ENCODE measurements around the gene PICK1. TPM values are rescaled to one million over a fixed set of nuclear protein-coding genes. Genes with fewer than 3 reads are reported as not detected.

Gene PICK1
- total and polyA plus RNA-seq, 2 of the 13 experiments (the other 11 are each of a cell fraction or from before 2014, with no cell fraction given) = 19.3 to 25.3 TPM

DNA sequence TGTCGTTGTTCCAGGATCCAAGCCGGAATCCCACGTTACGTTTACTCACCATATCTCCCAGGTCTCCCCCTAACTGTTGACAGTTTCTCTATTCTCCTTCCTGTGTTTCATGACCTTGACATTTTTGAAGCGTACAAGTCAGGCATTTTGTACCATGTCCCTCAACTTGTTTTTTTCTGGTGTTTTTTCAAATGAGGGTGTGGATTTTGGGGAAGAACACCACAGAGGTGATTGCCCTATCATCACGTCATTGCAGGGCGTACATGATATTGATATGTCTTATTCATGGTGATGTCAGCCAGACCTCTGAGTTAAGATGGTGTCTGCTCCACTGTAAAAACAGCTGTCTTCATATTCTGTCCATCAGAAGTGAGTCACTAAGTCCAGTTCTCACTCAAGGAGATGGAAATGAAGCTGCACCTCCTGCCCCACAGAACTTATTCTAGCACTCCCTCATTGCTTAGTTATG is 44.6 kb upstream of the PICK1 start (continued):
- TF ChIP-seq LCORL (IDR thresholded peaks at IDR 0.05) (no peak), LCORL (CRISPR knock-in tag; IDR thresholded peaks at IDR 0.05) (peak; percentile 90), FOXM1 (CRISPR knock-in tag; IDR thresholded peaks at IDR 0.05) (no peak), ATF7 (IDR thresholded peaks at IDR 0.05) (peak; percentile 29; the same call in 1 of the 2 replicates), ATF7 (CRISPR knock-in tag; IDR thresholded peaks at IDR 0.05) (no peak), HDAC2 (CRISPR knock-in tag; IDR thresholded peaks at IDR 0.05) (peak; percentile 54; the same call in 1 of the 2 replicates), RFX3 (CRISPR knock-in tag; IDR thresholded peaks at IDR 0.05) (no peak), EP300 (IDR thresholded peaks at IDR 0.05; ENCODE audit: low read depth in 2 of 2, low read length in 2 of 2) (peak in 1 of 2 experiments; percentile 62; a peak in 1 of 4 replicates), EP300 (CRISPR knock-in tag; IDR thresholded peaks at IDR 0.05; ENCODE audit: borderline replicate concordance) (no peak), ZSCAN9 (CRISPR knock-in tag; IDR thresholded peaks at IDR 0.05; ENCODE audit: borderline replicate concordance) (0 out of 2 replicates have a peak, but pooled peaks have one; percentile 19), FOXA1 (IDR thresholded peaks at IDR 0.05) (no peak), FOXA1 (CRISPR knock-in tag; IDR thresholded peaks at IDR 0.05) (peak; percentile 56), ZNF430 (CRISPR knock-in tag; IDR thresholded peaks at IDR 0.05) (0 out of 2 replicates have a peak, but pooled peaks have one; percentile 20), ZNF205 (CRISPR knock-in tag; IDR thresholded peaks at IDR 0.05) (0 out of 2 replicates have a peak, but pooled peaks have one; percentile 36), HMG20A (CRISPR knock-in tag; IDR thresholded peaks at IDR 0.05; ENCODE audit: borderline replicate concordance) (peak; percentile 40; the same call in 1 of the 2 replicates)
- TF ChIP-seq, protein P1, sequence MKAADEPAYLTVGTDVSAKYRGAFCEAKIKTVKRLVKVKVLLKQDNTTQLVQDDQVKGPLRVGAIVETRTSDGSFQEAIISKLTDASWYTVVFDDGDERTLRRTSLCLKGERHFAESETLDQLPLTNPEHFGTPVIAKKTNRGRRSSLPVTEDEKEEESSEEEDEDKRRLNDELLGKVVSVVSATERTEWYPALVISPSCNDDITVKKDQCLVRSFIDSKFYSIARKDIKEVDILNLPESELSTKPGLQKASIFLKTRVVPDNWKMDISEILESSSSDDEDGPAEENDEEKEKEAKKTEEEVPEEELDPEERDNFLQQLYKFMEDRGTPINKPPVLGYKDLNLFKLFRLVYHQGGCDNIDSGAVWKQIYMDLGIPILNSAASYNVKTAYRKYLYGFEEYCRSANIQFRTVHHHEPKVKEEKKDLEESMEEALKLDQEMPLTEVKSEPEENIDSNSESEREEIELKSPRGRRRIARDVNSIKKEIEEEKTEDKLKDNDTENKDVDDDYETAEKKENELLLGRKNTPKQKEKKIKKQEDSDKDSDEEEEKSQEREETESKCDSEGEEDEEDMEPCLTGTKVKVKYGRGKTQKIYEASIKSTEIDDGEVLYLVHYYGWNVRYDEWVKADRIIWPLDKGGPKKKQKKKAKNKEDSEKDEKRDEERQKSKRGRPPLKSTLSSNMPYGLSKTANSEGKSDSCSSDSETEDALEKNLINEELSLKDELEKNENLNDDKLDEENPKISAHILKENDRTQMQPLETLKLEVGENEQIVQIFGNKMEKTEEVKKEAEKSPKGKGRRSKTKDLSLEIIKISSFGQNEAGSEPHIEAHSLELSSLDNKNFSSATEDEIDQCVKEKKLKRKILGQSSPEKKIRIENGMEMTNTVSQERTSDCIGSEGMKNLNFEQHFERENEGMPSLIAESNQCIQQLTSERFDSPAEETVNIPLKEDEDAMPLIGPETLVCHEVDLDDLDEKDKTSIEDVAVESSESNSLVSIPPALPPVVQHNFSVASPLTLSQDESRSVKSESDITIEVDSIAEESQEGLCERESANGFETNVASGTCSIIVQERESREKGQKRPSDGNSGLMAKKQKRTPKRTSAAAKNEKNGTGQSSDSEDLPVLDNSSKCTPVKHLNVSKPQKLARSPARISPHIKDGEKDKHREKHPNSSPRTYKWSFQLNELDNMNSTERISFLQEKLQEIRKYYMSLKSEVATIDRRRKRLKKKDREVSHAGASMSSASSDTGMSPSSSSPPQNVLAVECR (CRISPR knock-in tag; IDR thresholded peaks at IDR 0.05; ENCODE audit: borderline replicate concordance) = peak; percentile 45; the same call in 1 of the 2 replicates
- TF ChIP-seq, protein P2, sequence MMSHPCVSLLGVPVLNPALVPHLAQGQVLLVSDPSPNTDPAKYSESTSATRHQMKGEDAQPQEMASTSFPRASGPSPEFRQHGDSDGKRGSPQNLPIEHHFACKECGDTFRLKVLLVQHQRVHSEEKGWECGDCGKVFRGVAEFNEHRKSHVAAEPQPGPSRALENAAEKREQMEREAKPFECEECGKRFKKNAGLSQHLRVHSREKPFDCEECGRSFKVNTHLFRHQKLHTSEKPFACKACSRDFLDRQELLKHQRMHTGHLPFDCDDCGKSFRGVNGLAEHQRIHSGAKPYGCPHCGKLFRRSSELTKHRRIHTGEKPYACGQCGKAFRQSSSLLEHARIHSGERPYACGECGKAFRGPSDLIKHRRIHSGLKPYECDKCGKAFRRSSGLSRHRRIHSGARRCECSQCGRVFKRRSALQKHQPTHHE (CRISPR knock-in tag; IDR thresholded peaks at IDR 0.05; ENCODE audit: borderline replicate concordance) = no peak
- TF ChIP-seq, protein P3, sequence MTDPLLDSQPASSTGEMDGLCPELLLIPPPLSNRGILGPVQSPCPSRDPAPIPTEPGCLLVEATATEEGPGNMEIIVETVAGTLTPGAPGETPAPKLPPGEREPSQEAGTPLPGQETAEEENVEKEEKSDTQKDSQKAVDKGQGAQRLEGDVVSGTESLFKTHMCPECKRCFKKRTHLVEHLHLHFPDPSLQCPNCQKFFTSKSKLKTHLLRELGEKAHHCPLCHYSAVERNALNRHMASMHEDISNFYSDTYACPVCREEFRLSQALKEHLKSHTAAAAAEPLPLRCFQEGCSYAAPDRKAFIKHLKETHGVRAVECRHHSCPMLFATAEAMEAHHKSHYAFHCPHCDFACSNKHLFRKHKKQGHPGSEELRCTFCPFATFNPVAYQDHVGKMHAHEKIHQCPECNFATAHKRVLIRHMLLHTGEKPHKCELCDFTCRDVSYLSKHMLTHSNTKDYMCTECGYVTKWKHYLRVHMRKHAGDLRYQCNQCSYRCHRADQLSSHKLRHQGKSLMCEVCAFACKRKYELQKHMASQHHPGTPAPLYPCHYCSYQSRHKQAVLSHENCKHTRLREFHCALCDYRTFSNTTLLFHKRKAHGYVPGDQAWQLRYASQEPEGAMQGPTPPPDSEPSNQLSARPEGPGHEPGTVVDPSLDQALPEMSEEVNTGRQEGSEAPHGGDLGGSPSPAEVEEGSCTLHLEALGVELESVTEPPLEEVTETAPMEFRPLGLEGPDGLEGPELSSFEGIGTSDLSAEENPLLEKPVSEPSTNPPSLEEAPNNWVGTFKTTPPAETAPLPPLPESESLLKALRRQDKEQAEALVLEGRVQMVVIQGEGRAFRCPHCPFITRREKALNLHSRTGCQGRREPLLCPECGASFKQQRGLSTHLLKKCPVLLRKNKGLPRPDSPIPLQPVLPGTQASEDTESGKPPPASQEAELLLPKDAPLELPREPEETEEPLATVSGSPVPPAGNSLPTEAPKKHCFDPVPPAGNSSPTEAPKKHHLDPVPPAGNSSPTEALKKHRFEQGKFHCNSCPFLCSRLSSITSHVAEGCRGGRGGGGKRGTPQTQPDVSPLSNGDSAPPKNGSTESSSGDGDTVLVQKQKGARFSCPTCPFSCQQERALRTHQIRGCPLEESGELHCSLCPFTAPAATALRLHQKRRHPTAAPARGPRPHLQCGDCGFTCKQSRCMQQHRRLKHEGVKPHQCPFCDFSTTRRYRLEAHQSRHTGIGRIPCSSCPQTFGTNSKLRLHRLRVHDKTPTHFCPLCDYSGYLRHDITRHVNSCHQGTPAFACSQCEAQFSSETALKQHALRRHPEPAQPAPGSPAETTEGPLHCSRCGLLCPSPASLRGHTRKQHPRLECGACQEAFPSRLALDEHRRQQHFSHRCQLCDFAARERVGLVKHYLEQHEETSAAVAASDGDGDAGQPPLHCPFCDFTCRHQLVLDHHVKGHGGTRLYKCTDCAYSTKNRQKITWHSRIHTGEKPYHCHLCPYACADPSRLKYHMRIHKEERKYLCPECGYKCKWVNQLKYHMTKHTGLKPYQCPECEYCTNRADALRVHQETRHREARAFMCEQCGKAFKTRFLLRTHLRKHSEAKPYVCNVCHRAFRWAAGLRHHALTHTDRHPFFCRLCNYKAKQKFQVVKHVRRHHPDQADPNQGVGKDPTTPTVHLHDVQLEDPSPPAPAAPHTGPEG (CRISPR knock-in tag; IDR thresholded peaks at IDR 0.05) = no peak
- TF ChIP-seq, protein P4, sequence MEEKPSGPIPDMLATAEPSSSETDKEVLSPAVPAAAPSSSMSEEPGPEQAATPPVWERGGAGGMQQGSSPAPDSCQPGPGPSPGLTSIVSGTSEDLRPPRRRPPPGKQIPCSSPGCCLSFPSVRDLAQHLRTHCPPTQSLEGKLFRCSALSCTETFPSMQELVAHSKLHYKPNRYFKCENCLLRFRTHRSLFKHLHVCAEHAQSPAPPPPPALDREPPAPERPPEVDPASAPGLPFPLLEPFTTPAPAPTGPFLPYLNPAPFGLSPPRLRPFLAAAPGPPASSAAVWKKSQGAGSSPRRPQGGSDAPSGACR (CRISPR knock-in tag; IDR thresholded peaks at IDR 0.05) = no peak

Data from HepG2 (cell line).